ENCODE results near the gene STRAP. TPM values are rescaled to one million over a fixed set of nuclear protein-coding genes. Genes with fewer than 3 reads are reported as not detected.

STRAP gene, protein sequence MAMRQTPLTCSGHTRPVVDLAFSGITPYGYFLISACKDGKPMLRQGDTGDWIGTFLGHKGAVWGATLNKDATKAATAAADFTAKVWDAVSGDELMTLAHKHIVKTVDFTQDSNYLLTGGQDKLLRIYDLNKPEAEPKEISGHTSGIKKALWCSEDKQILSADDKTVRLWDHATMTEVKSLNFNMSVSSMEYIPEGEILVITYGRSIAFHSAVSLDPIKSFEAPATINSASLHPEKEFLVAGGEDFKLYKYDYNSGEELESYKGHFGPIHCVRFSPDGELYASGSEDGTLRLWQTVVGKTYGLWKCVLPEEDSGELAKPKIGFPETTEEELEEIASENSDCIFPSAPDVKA
- 10 to 100 TPM; 75.7 to 77.1 TPM for total RNA-seq

DNA sequence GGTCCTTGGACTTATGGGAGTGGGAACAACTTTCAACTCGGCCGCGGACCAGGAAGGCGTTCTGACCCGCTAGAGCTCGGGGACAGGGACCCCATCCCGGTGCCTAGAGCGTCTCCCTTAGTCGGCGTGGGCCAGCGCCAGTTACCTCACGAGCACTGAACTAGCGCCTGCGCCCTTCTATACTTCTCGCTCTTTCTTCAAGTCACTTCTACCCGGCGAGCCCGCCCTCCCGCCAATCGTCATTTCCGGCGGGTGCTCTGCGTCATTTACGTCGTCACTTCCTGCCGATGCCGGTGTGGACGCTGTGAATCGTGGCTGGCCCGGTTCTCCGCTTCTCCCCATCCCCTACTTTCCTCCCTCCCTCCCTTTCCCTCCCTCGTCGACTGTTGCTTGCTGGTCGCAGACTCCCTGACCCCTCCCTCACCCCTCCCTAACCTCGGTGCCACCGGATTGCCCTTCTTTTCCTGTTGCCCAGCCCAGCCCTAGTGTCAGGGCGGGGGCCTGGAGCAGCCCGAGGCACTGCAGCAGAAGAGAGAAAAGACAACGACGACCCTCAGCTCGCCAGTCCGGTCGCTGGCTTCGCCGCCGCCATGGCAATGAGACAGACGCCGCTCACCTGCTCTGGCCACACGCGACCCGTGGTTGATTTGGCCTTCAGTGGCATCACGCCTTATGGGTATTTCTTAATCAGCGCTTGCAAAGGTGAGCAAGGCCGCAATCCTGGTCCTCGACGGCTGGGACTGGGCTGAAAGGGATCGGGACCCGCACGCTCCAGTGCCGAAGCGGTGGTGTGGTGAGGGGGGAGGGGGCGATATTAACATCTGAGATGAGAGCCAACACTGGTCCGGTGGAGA lies at the start of gene STRAP:
Gene STRAP, plus strand, starts transcription at position 270 of the 854 bp plus-strand sequence. Its CDS starts 321 bp downstream, at position 591.
- peak; percentile 98 for DNase-seq (ENCODE audit: low spot score)
- TF ChIP-seq, protein P1, sequence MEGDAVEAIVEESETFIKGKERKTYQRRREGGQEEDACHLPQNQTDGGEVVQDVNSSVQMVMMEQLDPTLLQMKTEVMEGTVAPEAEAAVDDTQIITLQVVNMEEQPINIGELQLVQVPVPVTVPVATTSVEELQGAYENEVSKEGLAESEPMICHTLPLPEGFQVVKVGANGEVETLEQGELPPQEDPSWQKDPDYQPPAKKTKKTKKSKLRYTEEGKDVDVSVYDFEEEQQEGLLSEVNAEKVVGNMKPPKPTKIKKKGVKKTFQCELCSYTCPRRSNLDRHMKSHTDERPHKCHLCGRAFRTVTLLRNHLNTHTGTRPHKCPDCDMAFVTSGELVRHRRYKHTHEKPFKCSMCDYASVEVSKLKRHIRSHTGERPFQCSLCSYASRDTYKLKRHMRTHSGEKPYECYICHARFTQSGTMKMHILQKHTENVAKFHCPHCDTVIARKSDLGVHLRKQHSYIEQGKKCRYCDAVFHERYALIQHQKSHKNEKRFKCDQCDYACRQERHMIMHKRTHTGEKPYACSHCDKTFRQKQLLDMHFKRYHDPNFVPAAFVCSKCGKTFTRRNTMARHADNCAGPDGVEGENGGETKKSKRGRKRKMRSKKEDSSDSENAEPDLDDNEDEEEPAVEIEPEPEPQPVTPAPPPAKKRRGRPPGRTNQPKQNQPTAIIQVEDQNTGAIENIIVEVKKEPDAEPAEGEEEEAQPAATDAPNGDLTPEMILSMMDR (IDR thresholded peaks at IDR 0.05): no peak
- H3K4me3 ChIP-seq: peak within 1 kb of the TSS; percentile 84 to 92
- H3K27me3 ChIP-seq: no peaks in the 10 kb centered on the region
- H3K27ac ChIP-seq: peak within 1 kb of the TSS; percentile 94 to 99
- H3K9me3 ChIP-seq: no peaks in the 10 kb centered on the region
- no peaks in the 10 kb centered on the region for H3K36me3 ChIP-seq
- H3K4me1 ChIP-seq: peaks cover 0 to 31% of the 10 kb centered on the region in 2 donors

- Histone ChIP-seq H3K27me3 (no peaks in the 10 kb centered on the region), H3K9me3 (no peaks in the 10 kb centered on the region), H3K36me3 (no peaks in the 10 kb centered on the region), H3K4me1 (peaks cover 0 to 4% of the 10 kb centered on the region in 2 donors), H3K27ac (no peak overlapping the region), H3K4me3 (no peak overlapping the region)
- TF ChIP-seq, protein P1 (IDR thresholded peaks at IDR 0.05): no peak
- no peak for DNase-seq (ENCODE audit: low spot score)
Measured at GRCh38 chr12:15834575-15834974, 47.6 kb upstream of the STRAP start.

GRCh38 chr12:15837141-15837790 lies 44.9 kb upstream of the STRAP start:
- Histone ChIP-seq H3K9me3 (no peaks in the 10 kb centered on the region), H3K4me1 (peaks cover 0 to 4% of the 10 kb centered on the region in 2 donors), H3K36me3 (no peaks in the 10 kb centered on the region), H3K27me3 (no peaks in the 10 kb centered on the region), H3K27ac (peak overlapping the region; percentile 40), H3K4me3 (no peak overlapping the region)
- TF ChIP-seq, protein P1 (IDR thresholded peaks at IDR 0.05): no peak
- no peak for DNase-seq (ENCODE audit: low spot score)

GRCh38 chr12:15839041-15839440 lies 43.1 kb upstream of the STRAP start:
- Histone ChIP-seq H3K4me3 (no peak overlapping the region), H3K9me3 (no peaks in the 10 kb centered on the region), H3K36me3 (no peaks in the 10 kb centered on the region), H3K27ac (no peak overlapping the region), H3K4me1 (peaks cover 0 to 4% of the 10 kb centered on the region in 2 donors), H3K27me3 (no peaks in the 10 kb centered on the region)
- DNase-seq (ENCODE audit: low spot score): no peak
- TF ChIP-seq, protein P1 (IDR thresholded peaks at IDR 0.05): no peak

GRCh38 chr12:15839682-15840081 lies 42.5 kb upstream of the STRAP start:
- H3K36me3 ChIP-seq: no peaks in the 10 kb centered on the region
- TF ChIP-seq, protein P1 (IDR thresholded peaks at IDR 0.05): no peak

More at GRCh38 chr12:15839682-15840081, 42.5 kb upstream of the STRAP start:
- no peak for DNase-seq (ENCODE audit: low spot score)
- no peak overlapping the region for H3K27ac ChIP-seq
- H3K4me1 ChIP-seq: peaks cover 0 to 4% of the 10 kb centered on the region in 2 donors
- H3K27me3 ChIP-seq: no peaks in the 10 kb centered on the region
- no peaks in the 10 kb centered on the region for H3K9me3 ChIP-seq
- no peak overlapping the region for H3K4me3 ChIP-seq

All from right atrium auricular region (tissue), 2 donors.